ENCODE data around the gene SPAG7.
A peak's percentile ranks its signal among the peaks of the same experiment; 100 is the strongest.
"Not testable (repeated sequence)": the region's sequence is repeated elsewhere in the genome, so short reads cannot be mapped to it uniquely, and the experiment has no call there.

Gene SPAG7

GRCh38 chr17:4935650-4936049 lies 32.0 kb downstream of the SPAG7 start:
- DNase-seq = no peak

- DNase-seq = peak; percentile 31
Observed at GRCh38 chr17:4934173-4934979, 33.2 kb downstream of the SPAG7 start.

GRCh38 chr17:4933646-4934045 lies 34.0 kb downstream of the SPAG7 start:
- no peak for DNase-seq

GRCh38 chr17:4932756-4933155 lies 34.9 kb downstream of the SPAG7 start:
- no peak for DNase-seq

DNA sequence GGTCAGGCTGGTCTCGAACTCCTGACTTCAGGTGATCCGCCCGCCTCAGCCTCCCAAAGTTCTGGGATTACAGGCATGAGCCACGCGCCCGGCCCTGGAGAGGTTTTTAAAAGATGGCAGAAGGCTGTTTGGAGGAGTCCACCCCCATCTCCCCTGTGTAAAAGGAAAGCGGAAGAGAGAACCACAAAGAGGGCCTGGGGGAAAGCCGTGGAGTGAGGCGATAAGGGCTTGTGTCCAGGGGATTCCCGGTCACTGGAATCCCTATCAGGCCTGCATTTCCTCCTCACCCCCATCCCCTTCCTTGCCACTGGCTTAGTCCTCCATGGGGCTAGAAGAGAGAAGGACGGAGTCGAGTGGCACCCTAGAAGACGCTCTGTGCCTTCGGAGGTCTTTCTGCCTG lies 35.7 kb downstream of the SPAG7 start, which contains the start of gene GP1BA:
Gene GP1BA, plus strand, starts transcription at position 315 of the 400 bp plus-strand sequence. CDS start 328 bp downstream, outside the sequence.
- DNase-seq = no peak

- no peak for DNase-seq
Observed at GRCh38 chr17:4928881-4929280, 38.7 kb downstream of the SPAG7 start.

DNA sequence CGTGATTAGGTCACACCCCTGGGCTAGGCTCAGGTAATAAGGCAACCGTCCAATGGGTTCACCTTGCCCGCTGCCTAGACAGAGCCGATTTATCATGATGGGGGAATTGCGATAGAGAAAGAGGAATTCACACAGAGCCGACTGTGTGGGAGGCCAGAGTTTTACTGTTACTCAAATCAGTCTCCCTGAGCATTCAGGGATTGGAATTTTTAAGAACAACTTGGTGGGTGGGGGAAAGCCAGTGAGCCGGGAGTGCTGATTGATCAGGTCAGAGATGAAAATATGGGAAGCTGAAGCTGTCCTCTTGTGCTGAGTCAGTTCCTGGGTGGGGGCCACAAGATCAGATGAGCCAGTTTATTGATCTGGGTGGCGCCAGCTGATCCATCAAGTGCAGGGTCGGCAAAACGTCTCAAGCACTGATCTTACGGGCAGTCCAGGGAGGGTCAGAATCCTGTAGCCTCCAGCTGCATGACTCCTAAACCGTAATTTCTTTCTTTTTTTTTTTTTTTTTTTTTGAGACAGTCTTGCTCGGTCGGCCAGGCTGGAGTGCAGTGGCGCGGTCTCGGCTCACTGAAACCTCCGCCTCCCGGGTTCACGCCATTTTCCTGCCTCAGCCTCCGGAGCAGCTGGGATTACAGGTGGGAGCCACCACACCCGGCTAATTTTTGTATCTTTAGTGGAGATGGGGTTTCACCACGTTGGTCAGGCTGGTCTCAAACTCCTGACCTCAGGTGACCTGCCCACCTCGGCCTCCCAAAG lies 40.9 kb downstream of the SPAG7 start:
- not testable (repeated sequence) for DNase-seq

GRCh38 chr17:4921320-4921719 lies 46.3 kb downstream of the SPAG7 start:
- DNase-seq = no peak

GRCh38 chr17:4920351-4921048 lies 47.1 kb downstream of the SPAG7 start:
- no peak for DNase-seq

GRCh38 chr17:4919511-4920047 lies 48.0 kb downstream of the SPAG7 start:
- no peak for DNase-seq

GRCh38 chr17:4914551-4914950 lies 53.1 kb downstream of the SPAG7 start:
- not testable (repeated sequence) for DNase-seq

- DNase-seq = no peak
Observed at GRCh38 chr17:4913994-4914393, 53.6 kb downstream of the SPAG7 start.
